Endometrial microvascular endothelial cells (primary cell): ENCODE results near the gene ZNF674. TPM values are rescaled to one million over a fixed set of nuclear protein-coding genes. Genes with fewer than 3 reads are reported as not detected.
"Not testable (repeated sequence)": the region's sequence is repeated elsewhere in the genome, so short reads cannot be mapped to it uniquely, and the experiment has no call there.

Source experiments
- in situ Hi-C: cut with HindIII; loops from 2 replicates; pipeline ENCODE4 v1.10.0; 2017; ENCODE audit warnings: low sequenced_read_pairs, low pct_unique_long_range_greater_than_20kb; ENCODE audit errors: inconsistent ontology term
- total RNA-seq: library from RNA; depleted of rRNA; stranded (reverse); fragments of >200 nt; gene quantifications from one replicate; pipeline ENCODE4 v1.2.3, GENCODE V29; 2015; ENCODE audit errors: inconsistent ontology term

The ZNF674 gene
- total RNA-seq, 1 donor from 2014 or later, result 1.2 TPM

DNA sequence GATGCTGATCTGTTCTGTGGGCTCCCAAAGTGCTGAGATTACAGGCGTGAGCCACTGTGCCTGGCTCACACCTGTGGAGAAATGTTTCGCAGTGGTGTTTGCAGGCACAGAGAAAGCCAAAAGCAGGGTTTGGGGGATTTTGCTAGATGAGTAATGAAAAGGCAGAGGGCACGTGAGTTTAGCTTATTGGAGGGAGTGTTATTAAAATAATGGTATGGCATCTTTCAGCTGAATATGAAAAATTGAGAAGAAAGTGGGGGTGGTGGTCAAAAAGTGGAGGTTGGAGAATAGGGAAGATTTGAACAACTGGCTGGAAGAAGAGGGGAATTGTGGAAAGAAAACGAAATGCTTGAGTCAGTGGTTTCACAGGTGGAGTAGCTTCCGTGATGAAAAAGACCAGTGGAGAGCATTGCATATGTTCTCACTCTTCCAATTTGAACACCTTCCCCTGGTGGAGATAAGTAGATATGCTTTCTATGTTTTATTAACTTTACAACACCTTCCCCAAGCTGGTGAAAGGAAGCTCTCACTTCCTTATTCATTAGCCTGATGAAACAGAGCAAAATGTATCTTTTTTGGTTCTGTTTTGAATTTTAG lies 27.2 kb upstream of the ZNF674 start:
- in situ Hi-C loops, result no loop called here

DNA sequence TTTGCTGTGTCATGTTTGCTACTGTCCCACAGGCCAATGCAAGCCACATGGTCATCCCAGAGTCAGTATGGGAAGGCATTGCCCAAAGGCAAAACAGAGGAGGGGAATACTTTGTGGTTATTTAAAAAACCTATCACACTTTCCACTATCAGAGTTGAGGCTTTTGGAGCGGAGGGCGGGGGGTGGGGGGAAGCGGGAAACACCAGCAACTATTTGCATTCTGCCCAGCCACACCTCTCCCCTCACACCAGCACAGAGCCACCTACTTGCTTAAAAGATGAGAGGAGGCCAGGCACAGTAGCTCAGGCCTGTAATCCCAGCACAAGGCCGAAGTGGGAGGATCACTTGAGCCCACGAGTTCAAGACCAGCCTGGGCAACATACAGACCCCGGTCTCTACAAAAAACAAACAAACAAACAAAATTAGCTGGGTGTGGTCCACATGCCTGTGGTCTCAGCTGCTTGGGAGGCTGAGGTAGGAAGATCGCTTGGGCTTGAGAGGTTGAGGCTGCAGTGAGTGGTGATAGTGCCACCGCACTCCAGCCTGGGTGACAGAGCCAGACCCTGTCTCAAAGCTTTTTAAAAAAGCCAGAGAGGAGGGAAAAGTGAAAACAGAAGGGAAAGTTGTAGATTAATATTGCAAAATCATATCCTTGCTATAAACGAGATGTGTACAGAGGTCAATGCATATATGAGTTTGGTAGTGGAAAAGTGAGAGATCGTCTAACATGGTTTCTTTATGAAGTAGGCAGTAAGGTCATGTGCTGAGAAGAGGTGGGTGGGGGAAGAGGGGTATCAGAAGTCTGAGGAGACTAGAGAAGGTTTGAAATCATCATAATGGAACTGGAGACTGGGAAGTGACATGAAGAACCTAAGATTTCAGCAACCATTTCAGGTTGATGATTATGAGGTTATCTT lies 26.5 kb upstream of the ZNF674 start:
- in situ Hi-C loops, result no loop called here

DNA sequence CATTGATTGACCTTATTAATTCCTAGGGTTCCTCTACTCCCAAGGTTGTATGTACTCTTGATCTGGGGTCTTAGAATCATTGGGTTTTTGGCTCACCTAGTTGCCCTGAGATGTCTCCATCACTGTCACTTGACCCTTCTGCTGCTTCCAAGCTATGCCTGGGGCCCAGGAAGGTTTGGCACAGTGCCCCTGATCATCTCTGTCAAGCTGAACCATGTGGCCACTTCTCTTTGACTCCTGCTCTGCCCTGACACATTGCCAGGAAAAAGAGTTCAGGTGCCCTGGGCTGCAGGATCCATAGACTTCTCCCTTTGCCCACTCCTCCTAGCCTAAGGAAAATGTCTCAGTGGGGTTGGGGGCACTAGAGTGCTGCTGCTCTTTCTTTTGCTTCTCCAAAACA lies 24.4 kb upstream of the ZNF674 start:
- in situ Hi-C loops, result no loop called here

DNA sequence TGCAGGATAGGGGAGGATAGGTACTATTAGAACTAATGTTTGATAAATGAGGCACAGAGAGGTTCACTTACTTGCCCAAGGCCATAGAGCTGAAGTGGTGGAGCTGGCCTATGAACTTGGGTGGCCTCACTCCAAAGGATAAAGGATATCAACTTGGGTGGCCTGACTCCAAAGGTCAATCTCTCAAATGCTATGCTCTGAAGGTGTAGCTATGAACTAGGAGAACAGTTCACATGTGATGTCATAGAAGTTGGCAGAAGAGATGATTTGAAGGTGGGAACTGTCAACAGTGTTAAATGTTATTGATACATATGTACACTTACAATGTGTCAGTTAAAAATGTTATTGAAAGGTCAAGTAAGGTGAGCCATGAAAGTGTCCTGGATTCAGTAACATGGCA lies 22.2 kb upstream of the ZNF674 start:
- in situ Hi-C loops, result no loop called here

DNA sequence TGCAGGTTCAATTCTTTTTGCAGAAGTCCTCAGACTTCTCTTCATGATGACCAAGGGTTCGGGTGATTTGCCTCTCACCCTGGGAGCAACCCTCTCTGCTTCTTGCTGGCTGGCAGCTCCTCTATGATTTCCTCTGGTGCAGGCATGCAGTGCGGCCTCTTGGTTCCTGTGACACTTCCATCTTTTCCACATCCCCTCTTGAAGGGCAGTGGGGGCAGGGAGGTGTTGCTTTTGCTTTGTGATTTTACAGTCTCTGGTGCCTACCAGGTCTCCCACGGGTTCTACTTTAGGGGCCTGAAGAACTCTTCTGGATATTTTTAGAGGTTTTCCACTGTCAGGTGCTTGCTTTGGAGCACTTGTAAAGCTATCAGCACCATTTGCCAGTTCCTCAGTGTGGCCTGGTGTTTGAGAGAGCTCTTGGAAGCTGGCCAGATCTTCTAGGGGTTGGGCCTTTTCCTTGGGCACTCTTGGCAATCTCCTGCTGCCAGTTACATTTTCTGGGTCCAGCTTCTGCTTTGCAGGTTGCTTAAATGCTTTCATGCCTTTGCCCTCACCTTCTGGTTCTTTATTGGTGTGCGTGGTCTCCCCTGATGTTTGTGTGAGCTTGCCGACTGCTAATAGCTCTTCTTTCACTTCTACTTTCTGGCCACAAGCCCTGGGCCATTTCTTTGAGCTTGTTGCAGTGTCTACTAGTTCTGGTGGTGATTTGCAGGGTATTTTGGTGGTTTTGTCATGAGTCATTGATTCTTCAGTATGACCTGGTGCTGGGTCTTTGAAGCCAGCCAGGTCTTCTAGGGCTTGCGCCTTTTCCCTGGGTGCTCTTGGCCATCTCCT lies 16.8 kb upstream of the ZNF674 start:
- in situ Hi-C loops, result no loop called here

DNA sequence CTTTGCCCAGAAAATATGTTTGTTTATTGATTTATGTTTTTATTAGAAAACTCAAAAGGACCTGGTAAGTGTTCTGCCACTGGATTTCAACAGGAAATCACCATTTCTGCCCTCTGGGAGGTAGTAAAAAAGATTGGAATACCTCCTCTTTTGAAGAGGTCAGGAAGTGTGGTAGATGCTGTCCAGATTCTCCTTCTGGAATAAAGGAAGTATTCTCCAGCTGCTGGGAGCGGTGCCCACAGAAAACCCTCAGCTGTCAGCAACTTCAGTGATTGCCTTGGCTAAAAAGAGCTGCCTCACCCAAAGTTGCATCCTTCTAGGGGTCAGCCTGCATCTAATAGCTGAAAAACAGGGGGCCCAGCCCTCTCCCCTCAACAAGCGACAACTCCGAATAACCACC lies 13.8 kb upstream of the ZNF674 start:
- in situ Hi-C loops, result no loop called here

DNA sequence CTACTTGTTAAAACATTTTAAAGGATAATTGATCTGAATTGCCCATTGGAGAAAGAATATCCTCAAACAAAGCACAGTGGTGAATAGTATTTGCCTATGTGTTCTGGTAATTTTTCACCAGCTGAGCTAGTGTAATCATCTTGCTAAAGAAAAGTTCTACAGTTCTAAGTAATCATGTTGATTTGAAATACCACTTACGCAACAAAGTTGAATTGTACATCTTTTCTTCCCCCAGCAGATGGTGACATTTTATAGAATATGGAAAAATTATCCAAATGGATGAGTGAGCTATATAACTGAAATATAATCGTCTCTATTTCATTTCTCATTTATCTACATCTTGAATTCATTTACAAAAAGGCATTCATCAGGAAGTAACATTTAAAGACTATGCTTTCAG lies 9.7 kb upstream of the ZNF674 start:
- in situ Hi-C loops, result no loop called here

DNA sequence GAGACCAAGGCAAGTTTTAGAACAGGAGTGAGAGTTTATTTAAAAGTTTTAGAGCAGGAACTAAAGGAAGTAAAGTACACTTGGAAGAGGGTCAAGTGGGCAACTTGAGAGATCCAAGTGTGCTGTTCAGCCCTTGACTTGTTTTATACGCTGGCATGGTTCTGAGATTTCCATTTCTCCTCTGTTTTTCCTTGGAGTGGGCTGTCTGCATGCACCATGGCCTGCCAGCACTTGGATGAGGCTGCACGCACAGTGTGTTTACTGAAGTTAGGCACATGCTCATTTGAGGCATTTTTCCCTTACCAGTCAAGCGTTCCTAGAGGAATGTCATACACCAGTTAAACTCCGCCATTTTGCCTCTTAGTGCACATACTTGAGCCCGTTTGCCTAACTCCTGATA lies 8.7 kb upstream of the ZNF674 start:
- in situ Hi-C loops, result no loop called here

DNA sequence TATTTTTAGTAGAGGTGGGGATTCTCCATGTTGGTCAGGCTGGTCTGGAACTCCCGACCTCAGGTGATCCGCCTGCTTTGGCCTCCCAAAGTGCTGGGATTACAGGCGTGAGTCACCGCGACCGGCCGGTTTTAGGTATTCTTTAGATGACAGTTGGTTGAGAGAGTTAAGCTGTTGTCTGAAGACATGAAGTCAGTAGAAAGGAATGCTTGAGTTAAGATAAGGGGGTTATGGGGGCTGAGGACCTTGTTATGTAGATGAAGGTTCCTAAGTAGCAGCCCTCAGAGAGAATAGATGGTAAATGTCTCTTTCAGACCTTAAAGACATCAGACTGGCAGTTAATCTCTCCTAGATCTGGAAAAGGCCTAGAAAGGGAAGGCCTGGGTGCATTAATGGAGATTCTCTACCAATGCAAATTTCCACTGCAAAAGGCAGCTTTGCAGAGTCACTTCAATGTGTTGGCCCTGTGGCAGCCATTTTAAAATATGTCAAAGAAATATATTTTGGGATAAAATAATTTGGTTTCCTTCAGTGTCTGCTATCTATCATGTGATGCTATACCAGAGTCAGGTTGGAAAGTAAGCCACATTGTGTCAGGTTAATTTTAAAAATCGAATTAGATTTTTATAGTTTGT lies 6.4 kb upstream of the ZNF674 start:
- in situ Hi-C loops, result no loop called here

DNA sequence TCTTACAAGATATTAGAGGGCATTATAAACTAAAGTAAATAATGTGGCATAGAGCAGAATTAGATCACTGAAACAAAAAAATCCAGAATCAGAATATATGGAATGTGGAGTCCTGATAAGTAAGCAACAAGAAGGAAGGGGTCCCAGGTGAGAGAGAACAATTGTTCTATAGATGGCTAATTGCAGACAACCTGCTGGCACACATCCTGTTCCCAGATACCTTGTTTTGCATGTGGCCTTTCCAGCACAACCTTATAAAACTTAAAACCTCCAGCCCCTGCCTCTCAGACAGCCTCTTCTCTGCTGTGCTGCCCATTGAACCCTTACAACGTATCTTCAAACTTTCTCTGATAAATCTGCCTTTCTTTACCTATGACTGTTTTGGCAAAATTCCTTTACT lies 4.7 kb upstream of the ZNF674 start:
- in situ Hi-C loops, result no loop called here

DNA sequence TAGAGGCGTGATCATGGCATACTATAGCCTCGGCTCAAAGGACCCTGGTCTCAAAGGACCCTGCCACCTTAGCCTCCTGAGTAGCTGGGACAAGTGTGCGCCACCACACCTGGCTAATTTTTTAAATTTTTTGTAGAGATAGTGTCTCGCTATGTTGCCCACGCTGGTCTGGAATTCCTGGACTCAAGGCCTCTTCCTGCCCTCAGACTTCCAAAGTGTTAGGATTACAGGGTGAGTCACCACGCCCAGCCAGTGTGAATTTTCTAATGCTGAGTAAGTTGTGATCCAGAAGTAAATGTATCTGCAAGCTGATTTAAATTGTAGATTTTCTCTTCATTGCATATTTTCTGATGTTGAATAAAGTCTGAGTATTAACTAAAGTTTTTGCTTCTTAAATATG lies 2.6 kb upstream of the ZNF674 start:
- in situ Hi-C loops, result no loop called here

DNA sequence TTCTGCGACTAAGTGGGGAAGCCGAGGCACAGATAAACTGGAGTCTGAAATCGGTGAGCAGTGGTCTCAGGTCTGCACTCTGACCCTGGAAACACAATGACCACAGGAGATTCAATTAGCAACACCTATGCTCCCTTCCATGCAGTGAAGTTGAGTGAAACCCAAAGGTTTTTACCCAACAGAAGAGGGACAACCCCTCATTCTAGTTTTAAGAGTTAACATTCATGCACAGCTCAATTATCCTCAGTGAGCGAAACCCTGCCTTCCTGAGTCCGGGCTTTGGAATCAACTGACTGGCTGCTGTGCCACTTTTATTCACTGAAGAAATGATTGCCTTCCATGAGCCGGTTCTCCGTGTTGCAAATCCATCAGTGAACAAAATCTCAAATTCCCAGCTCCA lies 694 bp downstream of the ZNF674 start:
- in situ Hi-C loops, result not testable (repeated sequence)

DNA sequence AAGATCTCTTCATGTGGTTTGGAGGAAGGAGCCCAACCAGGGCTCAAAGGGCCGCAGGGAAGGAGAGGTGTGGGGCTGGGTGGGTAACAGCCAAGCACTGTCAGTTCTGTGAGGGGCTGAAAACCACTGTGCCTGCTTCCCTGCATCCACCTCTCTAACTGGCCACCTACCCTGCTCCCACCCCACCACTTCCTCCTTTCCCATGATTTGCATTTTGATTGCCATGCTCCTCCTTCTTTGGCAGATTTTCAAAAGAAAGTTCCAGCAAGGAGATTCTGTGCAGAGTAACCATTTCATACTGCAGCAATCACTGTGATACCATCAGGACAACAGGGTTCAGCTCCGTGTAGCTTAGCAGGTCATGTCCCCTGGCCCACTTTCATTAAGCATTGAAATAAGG lies 1.8 kb downstream of the ZNF674 start:
- in situ Hi-C loops, result no loop called here

DNA sequence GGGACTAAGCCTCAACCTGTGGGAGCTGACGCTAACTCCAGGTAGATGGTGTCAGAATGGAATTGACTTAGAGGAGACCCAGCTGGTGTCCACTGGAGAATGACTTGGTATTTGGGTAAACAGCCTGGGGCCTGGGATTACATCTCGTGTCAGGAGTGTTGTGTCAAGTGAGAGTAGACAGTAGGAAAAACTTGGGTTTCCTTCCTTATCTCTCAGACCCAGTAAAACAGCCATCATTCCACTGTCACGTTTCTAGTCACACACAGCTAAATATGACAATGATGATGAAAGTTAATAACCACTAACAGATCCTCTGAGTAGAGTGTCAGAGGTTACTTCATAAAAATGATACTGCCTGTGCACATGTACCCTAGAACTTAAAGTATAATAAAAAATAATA lies 13.8 kb downstream of the ZNF674 start:
- in situ Hi-C loops, result no loop called here

DNA sequence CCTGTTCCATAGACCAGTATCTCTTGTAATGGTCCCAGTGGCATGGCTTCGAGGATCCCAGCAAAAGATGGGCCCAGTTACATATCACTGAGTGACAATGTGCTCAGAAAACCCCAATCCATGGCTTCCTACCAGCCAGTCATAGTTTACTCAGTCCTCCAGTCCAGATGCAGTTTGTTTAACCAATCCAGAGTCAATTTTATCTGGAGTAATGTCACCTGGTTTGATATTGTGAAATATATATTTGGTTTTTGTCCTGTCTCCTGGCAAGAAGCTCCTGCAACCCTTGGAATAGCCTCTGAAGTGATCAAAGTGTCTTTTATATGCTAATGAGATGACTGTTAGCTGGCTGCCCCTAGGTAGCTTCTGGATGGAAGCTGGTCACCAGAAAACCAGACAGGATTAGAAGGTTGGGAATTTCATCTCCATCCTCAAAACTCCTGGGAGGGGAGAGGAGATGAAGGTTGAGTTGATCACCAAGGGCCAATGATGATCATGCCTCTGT lies 14.8 kb downstream of the ZNF674 start:
- in situ Hi-C loops, result not testable (repeated sequence)

DNA sequence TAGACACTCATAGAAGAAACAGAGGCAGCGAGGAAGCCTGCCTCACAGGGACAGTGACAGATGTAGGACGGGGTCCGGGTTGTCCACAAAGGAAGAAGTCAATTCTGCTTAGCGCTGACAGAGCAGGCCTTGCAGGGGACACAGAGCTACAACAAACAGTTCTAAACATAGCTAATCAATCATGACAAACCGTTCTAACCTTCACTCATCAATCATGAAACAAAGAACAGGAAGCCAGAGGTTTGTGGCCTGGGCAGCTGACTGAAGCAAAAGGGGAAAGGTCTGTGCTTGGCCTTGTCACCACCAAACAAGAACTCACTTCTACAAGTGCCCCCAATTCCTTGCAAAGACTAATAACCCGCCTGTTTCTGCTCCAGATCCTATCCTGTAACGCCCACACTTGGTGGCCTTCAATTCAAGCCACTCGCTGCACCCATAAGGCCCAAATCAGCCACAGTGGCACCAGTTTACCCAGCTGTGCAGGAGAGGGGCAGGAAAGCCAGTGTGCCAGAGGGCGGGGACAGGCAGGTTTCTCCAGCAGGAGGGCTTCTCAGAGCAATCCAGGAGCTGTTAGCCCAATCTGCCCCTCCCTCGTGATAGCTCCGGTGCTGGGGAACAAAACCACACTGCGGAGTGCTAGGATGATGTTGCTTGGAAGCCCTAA lies 15.3 kb downstream of the ZNF674 start:
- in situ Hi-C loops, result not testable (repeated sequence)

DNA sequence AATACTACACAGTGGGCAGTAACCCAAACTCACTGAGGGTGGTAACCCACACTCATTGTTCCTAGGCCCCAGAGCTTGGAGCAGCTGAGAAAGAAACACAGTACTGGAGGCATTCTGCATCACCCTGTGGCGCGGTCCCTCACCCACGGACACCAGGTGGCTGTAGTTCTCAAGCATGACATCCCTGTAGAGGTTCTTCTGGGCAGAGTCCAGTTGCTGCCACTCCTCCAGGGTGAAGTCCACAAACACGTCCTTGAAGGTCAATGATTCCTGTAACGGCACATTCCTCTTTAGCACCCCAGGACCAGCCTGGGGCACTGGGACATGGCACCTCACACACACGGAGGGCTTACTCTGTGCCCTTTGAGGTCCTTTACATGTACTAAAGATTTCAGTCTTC lies 16.6 kb downstream of the ZNF674 start:
- in situ Hi-C loops, result not testable (repeated sequence)

DNA sequence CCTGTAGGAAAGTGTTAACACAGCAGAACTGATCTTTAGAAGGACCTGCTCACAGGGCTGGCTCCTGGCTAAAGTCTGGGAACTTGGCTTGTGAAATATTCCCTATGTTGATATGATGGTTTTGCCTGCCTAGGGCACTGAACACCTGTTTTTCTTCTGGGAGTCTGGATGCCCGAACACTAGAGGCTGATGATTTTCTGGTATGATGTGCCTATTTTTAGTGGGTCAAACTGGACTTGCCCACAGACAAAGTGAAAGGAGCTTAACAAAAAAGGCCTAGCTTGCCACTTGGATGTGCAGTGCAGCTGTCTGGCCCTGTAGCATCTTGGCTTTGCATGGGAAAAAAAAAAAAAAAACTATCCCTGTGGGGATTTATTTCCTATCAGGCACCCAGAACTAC lies 39.1 kb downstream of the ZNF674 start:
- in situ Hi-C loops, result no loop called here

DNA sequence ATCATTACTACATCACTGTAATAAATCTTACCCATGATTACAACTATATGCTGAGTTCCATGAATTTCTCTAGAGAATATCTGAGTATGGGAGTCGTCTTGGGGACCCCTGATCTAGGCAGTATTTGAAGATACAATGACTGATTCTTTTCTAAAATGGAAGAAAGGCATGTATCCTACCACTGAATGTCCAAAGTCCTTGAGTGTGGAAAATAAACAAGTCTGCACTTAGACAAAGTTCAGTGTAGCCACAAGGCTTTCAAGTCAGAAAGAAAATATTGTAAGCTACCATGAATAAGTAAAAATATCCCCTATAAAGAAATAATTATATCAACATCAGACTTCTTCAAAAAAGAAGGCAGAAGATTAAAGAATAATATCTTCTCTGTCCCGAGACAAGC lies 42.4 kb downstream of the ZNF674 start:
- in situ Hi-C loops, result no loop called here
